GM18498 (cell line): ENCODE data around the gene PRR20G.

Experiments used
- ATAC-seq: cut with Tn5 transposase; IDR thresholded peaks from one replicate; pipeline ENCODE4 v1.9.1; 2021; ENCODE audit warnings: mild to moderate bottlenecking, moderate library complexity; ENCODE audit not compliant: unreplicated experiment

The PRR20G gene

DNA sequence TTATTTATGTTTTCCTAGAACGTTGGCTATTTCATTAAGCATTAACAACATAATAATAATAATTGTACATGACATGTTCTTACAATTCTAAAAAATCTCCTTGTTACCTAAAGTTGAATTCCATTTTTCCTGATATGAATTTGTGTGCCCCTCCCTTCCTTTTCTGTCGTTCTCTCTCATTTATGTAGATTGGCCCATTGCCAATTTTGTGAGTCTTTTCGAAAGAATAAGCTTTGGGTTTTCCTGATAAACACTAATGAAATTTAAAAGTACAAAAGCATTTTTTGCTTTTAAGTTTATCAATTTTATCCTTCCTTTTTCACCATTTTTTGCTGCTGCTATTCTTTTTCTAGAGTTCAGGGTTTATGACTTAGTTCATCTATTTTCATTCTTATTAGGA lies 50.0 kb downstream of the PRR20G start:
- no peak for ATAC-seq

DNA sequence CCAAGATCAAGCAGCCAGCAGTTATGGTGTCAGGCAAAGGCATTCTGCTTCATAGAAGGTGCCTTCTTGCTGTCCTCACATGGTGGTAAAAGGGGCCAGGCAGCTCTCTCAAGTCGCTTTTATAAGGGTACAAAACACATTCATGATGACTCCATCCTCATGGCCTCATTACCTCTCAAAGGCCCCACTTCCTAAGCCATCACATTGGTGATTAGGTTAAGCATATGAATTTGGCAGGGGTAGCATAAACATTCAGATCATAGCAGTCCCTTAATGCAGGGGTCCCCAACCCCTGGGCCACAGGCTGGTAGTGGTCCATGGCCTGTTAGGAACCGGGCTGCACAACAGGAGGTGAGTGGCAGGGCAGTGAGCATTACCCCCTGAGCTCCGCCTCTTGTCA lies 52.1 kb downstream of the PRR20G start:
- no peak for ATAC-seq

DNA sequence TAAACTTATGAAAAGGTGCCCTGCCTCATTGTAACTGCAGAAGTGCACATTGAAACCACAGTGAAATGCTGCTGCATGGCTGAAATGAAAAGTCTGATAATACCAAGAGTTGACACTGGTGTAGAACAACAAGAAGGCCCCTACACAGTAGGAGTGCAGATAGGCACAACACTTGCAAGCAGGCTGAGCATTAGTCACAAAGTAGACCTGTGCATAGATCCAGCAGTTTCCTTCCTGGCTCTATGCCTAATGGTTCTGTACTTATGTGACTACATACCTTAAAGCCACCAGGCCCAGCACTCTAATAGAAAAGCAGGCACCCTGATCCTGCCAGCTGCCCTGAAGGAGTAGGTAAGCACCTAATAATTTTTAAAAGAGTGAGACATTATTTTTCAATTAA lies 53.1 kb downstream of the PRR20G start:
- ATAC-seq: no peak
